ENCODE measurements around the gene EYS.

- TF ChIP-seq TOX (CRISPR knock-in tag; IDR thresholded peaks at IDR 0.05; ENCODE audit: borderline replicate concordance) (no peak), GLIS3 (CRISPR knock-in tag; IDR thresholded peaks at IDR 0.05) (no peak), ZFP3 (CRISPR knock-in tag; IDR thresholded peaks at IDR 0.05) (no peak), BACH2 (CRISPR knock-in tag; IDR thresholded peaks at IDR 0.05; ENCODE audit: borderline replicate concordance) (no peak), ARNTL (CRISPR knock-in tag; IDR thresholded peaks at IDR 0.05; ENCODE audit: borderline replicate concordance, low read depth) (no peak), POU6F1 (CRISPR knock-in tag; IDR thresholded peaks at IDR 0.05; ENCODE audit: borderline replicate concordance, low read depth) (no peak)
- TF ChIP-seq, protein P1, sequence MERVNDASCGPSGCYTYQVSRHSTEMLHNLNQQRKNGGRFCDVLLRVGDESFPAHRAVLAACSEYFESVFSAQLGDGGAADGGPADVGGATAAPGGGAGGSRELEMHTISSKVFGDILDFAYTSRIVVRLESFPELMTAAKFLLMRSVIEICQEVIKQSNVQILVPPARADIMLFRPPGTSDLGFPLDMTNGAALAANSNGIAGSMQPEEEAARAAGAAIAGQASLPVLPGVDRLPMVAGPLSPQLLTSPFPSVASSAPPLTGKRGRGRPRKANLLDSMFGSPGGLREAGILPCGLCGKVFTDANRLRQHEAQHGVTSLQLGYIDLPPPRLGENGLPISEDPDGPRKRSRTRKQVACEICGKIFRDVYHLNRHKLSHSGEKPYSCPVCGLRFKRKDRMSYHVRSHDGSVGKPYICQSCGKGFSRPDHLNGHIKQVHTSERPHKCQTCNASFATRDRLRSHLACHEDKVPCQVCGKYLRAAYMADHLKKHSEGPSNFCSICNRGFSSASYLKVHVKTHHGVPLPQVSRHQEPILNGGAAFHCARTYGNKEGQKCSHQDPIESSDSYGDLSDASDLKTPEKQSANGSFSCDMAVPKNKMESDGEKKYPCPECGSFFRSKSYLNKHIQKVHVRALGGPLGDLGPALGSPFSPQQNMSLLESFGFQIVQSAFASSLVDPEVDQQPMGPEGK (CRISPR knock-in tag; IDR thresholded peaks at IDR 0.05; ENCODE audit: borderline replicate concordance) = no peak
Measured at GRCh38 chr6:65071480-65071879, 635.5 kb downstream of the EYS start.

All from SK-N-SH treated with all-trans-retinoic acid at 6 μM for 48 hours (cell line).